Nucleus accumbens (tissue), 56 donors: ENCODE results near the gene KNDC1.
"Not testable (repeated sequence)": the region's sequence is repeated elsewhere in the genome, so short reads cannot be mapped to it uniquely, and the experiment has no call there.

Source experiments
- DNase-seq, 56 donors: peaks; one replicate each; lab custom pipeline; 2025; lab: John Stamatoyannopoulos, UW

KNDC1 gene

DNA sequence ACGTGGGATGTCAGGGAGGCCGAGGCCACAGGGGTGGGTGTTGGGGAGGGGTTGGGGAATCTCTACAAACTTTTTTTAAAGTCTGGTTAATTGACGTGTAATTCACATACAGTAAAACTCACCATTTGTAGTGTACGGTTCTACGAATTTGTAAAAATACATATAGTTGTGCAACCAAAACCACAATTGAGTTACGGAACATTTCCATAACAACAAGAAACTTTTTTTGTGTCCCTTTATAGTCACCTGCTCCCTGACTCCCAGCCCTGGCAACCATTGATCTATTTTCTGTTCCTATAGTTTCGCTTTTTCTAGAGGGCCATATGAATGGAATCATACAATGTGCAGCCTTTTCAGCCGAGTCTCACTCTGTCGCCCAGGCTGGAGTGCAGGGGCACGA, 74.8 kb downstream of the KNDC1 start:
- DNase-seq, result not testable (repeated sequence)

DNA sequence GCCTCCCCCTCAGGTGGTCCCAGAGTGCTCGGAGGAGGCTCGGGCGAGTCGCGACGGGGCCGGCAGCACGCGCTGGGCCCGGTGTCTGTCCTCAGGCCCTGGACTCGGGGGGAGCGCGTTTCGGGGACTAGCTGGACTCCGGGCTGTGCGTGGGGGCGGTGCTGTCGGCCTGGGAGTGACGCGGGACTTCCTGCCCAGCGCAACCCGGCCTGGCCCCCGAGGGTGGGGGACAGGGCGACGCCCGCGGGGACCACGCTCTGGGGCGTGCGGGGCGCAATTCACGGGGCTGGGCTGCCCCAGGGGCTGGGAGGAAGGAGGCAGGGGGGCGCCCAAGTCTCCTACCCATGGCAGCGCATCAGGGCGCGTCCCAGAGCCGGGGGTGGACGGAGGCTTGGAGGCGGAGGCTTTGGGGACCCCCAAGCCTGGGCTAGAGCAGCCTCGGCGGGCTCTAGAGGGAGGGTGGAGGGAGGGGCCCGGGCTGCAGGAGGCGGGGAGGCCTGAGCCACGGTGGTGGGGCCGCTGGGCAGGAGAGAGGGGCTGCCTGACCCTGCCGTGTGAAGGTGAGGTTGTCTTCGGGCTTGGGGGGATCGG, 75.3 kb downstream of the KNDC1 start:
- DNase-seq, result no peak

DNA sequence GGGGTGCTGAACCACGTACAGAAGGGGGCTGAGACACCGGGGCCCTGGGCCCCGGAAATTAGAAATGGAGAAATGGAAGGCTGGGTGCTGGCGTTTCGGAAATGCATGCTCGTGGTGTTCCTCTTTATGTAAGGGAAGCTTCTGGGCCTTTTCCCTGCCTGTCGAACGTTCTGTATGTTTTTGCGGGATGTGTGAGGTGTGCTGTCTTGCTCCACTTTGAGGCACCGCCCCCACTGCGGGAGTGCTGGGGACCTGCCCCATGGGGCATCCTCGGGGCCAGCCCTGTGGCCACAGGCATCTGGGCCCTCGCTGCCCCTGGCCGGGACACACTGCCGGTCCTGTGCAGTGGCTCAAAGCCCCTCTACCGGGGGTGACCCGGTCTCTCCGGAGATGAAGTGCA, 75.9 kb downstream of the KNDC1 start:
- DNase-seq, result no peak

GRCh38 chr10:133236401-133237240, 76.6 kb downstream of the KNDC1 start:
- no peak for DNase-seq

- no peak for DNase-seq
Observed at GRCh38 chr10:133237241-133237587, 77.2 kb downstream of the KNDC1 start.

- DNase-seq, result no peak
Observed at GRCh38 chr10:133237588-133238465, 77.8 kb downstream of the KNDC1 start, which contains the start of gene VENTX. TSS of gene VENTX (plus strand) at chr10:133237855. CDS start at chr10:133237915, 60 bp downstream.

DNA sequence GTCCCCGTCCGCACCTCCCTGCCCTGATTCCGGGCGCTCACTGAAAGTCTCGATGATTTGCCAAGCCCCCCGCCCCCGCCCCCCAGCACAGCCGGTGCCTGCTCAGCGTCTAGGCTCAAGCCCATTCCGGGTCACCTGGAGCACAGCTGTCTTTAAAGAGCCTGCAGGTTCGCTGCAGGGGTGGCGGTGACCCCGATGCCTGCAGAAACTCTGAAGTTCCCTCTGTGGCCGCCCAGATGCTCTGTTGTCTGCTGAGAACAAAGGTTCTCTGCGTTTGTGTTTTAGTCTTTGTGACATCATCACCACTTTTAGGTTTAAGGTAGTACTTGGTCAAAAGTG, 78.4 kb downstream of the KNDC1 start:
- no peak for DNase-seq

- DNase-seq, result no peak
Observed at GRCh38 chr10:133239990-133240389, 80.0 kb downstream of the KNDC1 start.

DNA sequence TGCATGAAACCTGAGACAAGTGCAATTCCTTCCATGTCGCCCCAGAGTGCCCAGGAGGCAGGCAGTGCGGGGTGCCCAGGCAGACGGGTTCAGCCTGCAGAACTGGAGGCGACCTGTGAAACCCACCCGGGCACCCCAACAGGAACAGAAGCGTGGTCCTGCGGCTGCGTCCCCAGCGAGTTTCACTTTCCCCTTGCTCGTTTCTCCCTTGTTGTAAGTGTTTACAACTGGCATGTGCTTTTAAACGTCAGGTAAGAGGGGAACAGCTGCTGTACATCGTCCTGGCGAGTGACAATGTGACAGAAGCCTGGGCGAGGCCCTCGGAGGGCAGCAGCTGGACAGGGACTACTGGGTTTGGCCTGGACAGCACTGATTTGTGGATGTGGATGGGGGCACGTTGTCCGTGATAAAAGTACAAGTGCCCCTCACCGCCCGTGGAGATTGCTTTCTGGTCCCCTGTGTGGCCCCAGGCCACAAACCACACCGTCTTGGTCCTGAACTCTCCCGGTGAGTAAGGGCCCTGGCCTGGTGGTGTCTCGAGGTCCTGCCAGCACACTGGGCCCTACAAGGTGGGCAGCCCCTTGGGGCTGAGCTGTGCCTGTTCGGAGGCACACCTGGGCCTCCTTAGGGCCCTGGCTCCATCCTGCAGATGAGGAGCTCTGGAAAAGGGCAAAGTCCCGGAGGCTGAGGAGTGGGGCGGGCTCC, 81.6 kb downstream of the KNDC1 start:
- no peak for DNase-seq

- peak in 4 of 56 donors; percentile 10 to 35 (median 30) for DNase-seq
Observed at GRCh38 chr10:133242611-133243356, 82.8 kb downstream of the KNDC1 start.

DNA sequence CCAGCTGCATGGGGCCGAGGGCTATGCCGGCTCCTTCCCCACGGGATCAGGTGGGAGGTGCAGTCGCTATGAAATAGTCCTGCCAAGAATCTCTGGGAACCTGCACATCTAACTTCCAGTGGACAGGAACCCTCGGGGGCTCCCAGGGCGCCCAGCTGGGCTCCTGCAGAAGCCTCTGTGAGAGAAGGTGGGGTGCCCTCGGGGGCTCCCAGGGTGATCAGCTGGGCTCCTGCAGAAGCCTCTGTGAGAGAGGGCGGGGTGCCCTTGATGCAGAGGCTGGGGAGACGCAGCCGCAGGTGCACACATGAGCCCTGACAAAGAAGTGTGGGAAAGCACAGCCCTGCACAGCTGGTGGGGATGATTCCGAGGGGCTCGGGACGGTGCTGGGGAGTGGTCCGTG, 83.6 kb downstream of the KNDC1 start:
- no peak for DNase-seq

DNA sequence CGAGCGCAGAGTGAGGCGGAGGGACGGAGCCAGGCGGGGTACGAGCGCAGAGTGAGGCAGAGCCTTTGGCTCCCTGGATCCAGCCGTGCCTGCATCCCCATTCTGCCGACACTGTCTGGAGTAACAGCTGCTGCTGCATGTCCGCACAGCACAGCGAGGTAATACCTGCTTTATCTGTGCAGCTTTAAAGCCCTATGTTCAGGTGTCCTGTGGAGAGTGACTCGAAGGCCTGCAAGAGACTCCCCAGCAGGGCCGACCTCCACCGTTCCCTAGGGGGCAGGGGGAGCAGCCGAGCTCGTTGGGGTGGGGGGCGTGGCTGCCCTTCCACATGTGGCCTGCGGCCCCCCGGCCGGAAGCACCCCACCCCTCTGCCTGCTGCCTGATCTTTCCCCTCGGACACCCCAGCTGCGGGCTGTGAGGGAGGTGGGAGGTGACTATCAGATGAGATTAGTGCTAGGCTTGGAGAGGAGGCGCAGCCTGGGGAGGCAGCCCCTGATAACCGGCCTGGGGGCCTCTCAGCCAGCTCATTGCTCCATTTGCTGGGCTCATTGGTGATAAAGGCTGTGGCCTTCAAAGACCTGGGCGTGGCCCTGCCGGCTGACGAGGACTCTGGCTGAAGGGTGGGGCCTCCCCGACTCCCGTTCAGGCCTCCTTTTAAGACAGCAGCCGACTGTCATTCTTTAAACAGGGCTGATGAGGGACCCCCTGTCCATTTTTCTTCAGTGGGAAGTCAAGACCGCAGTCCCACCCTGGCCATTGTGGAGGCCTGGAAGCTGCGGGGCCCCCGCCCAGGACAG, 85.6 kb downstream of the KNDC1 start:
- DNase-seq, result no peak

GRCh38 chr10:133246236-133246626, 86.2 kb downstream of the KNDC1 start:
- no peak for DNase-seq

DNA sequence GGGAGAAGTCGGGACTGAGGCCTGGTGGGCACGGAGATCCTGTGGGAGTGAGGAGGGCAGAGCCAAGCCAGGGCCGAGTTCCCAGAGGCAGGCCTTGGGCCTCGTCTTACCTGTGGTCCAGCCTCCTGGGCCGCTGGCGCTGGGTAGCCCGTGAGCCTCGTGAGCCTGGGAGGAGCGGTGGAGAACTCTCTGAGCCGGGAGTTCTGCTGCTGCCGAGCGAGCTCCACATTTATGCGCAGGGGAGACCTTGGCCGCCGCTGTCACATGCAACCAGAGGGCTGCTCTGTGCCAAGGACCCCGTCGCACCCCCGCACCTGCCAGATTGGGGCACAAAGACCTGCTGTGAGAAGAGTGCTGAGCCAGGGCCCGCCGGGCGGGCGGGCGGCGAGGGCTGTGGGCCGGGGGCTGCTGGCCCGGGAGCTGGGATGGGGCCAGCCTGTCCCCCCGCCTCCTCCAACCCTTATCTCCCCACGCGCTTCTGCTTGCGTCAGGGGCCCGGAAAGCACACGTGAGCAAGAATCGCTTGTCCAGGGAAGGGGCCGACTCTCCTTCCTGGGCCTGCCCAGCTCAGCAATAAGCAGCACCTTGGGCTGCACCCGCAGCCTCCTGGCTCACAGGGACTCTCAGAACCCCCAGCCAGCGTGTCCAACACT, 87.8 kb downstream of the KNDC1 start:
- no peak for DNase-seq

GRCh38 chr10:133248334-133248715, 88.3 kb downstream of the KNDC1 start:
- no peak for DNase-seq

DNA sequence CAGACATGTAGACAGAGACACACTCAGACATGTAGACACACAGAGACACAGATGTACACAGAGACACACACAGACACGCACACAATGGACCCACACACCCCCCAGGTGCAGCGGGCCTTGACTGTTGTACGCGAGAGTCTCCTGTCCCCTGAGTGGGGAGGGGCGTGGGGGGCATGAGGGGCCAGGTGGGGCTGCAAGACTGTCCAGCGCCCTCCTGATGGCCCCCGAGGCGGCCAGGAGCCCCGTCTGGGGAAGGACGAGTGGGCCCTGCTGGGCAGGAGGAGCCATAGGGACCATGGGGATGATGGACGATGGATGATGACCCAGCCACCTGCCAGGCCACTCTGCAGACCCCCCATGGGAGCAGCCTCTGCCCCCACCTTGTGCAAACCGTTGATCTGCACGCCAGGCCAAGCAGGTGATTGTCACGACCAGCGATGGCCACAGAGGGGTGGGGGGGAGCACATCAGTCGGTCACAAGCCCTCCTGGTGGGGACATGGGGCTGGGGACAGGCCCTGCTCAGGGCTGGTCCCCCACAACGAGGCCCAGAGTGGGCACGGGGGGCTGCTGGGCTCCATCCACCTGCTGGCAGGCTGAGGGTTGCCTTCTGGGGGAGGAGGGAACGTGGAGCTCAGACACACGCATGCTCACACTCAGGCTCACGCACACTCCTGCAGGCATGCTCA, 89.2 kb downstream of the KNDC1 start:
- no peak for DNase-seq

GRCh38 chr10:133249975-133250754, 90.1 kb downstream of the KNDC1 start:
- DNase-seq, result no peak
